GM18499 (cell line): Measurements from ENCODE around the gene SERPINF2.
"Not testable (repeated sequence)": the region's sequence is repeated elsewhere in the genome, so short reads cannot be mapped to it uniquely, and the experiment has no call there.

Source experiments
- ATAC-seq: cut with Tn5 transposase; IDR thresholded peaks from one replicate; pipeline ENCODE4 v1.9.1; 2021; ENCODE audit warnings: moderate number of reproducible peaks; ENCODE audit not compliant: insufficient read depth, unreplicated experiment

Gene SERPINF2

GRCh38 chr17:1732833-1733321, 9.8 kb upstream of the SERPINF2 start:
- ATAC-seq: no peak

- ATAC-seq: no peak
Observed at GRCh38 chr17:1733759-1734158, 8.9 kb upstream of the SERPINF2 start.

- no peak for ATAC-seq
Observed at GRCh38 chr17:1735418-1735817, 7.3 kb upstream of the SERPINF2 start.

GRCh38 chr17:1735834-1736347, 6.8 kb upstream of the SERPINF2 start:
- ATAC-seq: no peak

- no peak for ATAC-seq
Observed at GRCh38 chr17:1736348-1737281, 6.1 kb upstream of the SERPINF2 start.

GRCh38 chr17:1737531-1738291, 5.0 kb upstream of the SERPINF2 start:
- ATAC-seq: no peak

GRCh38 chr17:1741899-1742298, 772 bp upstream of the SERPINF2 start:
- not testable (repeated sequence) for ATAC-seq

GRCh38 chr17:1743088-1743439, 393 bp downstream of the SERPINF2 start:
- no peak for ATAC-seq

- no peak for ATAC-seq
Observed at GRCh38 chr17:1744551-1745512, 2.2 kb downstream of the SERPINF2 start.

- ATAC-seq: no peak
Observed at GRCh38 chr17:1745513-1746020, 2.9 kb downstream of the SERPINF2 start.

- ATAC-seq: no peak
Observed at GRCh38 chr17:1746975-1747543, 4.4 kb downstream of the SERPINF2 start.

GRCh38 chr17:1750628-1751027, 8.0 kb downstream of the SERPINF2 start:
- no peak for ATAC-seq

GRCh38 chr17:1752425-1753262, 10.0 kb downstream of the SERPINF2 start:
- ATAC-seq: no peak

GRCh38 chr17:1753767-1754429, 11.2 kb downstream of the SERPINF2 start:
- ATAC-seq: no peak

GRCh38 chr17:1754430-1755112, 11.9 kb downstream of the SERPINF2 start:
- ATAC-seq: no peak

- ATAC-seq: no peak
Observed at GRCh38 chr17:1755252-1755826, 12.7 kb downstream of the SERPINF2 start.

- ATAC-seq: no peak
Observed at GRCh38 chr17:1755827-1756262, 13.2 kb downstream of the SERPINF2 start.
